ENCODE results near the gene DAB1.

The DAB1 gene

DNA sequence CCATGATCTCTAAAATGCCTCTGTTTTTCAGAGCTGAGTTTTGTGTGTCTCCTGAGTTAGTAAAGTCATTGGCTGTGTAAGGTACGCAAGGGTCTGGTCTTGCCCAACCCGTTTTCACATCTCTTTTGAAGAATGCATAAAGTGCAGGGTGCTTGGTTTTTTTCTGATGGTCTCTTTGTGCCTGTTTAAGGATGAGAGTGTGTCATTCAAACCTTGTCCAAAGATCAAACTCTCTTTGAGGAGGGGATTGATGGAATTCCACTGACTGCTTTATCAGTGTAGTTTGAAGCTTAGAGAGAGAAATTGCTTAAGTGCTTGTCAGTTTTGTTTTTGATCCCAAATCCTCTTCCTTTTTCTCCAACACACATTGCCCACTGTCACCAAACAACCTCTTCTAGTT is 438.0 kb downstream of the DAB1 start:
- Histone ChIP-seq H3K36me3 (no peaks in the 10 kb centered on the region), H3K27ac (no peak overlapping the region), H3K4me3 (no peak overlapping the region), H3K9me3 (no peaks in the 10 kb centered on the region), H3K9ac (no peak overlapping the region), H3K27me3 (no peaks in the 10 kb centered on the region), H3K4me1 (no peaks in the 10 kb centered on the region), H4K20me1 (no peaks in the 10 kb centered on the region), H3K4me2 (no peak overlapping the region)
- no peak for TF ChIP-seq Cebpa-rat (IDR thresholded peaks at IDR 0.05)

DNA sequence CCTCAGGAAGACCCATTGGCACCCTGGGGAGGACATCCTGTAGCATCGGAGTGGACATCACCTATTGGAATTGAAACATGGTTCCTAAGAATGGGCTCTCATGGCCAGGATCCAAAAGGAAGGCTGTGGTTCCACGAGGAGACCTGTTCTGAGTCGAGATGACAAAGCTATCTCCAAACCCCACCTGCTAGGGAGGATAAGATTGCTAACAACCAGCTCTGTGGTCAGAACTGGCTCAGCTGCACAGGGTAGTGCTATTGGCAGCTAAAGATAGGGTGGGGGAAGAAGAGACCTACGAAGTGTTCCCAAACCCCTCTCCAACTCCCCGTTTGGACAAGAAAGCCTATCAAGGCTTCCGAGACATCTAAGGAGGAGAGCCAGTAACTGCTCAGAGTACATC is 440.4 kb downstream of the DAB1 start:
- no peaks in the 10 kb centered on the region for H3K27me3 ChIP-seq
- no peaks in the 10 kb centered on the region for H4K20me1 ChIP-seq
- H3K36me3 ChIP-seq = no peaks in the 10 kb centered on the region
- H3K9me3 ChIP-seq = no peaks in the 10 kb centered on the region
- TF ChIP-seq Cebpa-rat (IDR thresholded peaks at IDR 0.05) = no peak
- no peak overlapping the region for H3K27ac ChIP-seq
- H3K4me3 ChIP-seq = no peak overlapping the region
- H3K4me2 ChIP-seq = no peak overlapping the region
- no peak overlapping the region for H3K9ac ChIP-seq
- H3K4me1 ChIP-seq = no peaks in the 10 kb centered on the region

DNA sequence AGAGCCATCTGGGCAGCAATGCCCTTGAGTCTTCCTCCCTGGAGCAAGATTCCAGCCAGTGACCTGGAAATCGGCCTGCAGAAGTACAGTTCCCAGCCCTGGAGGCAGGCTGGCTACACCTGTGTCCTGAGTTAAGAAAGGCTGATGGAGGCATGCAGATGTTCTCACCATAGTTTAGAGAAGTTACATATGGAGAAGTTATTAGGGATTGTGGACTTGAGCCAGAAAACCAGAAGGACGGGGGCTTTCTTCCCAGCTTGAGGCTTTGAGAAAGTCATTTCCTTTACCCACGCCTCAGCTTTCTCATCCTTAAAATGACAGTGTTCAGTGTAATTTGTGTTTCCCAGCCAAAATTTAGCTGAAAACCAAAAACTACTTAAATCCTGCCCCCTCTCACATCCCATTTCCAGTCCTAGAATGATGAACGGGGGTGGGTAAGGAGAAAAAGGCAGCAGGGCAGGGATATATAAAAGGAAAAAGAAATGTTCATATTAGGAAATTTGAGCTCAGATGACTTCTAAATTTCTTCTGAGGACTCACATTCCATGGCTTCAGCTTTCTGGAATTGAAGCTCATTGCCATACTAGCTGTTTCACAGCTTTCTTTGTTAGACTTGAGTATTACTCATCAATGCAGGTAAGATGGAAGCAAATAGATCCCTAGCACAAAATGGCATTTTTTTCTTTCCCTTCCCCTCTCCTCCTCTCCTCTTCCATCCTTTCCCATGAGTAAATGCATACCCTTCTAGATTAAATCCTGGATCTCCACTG is 443.7 kb downstream of the DAB1 start:
- H4K20me1 ChIP-seq = no peaks in the 10 kb centered on the region
- H3K27ac ChIP-seq = no peak overlapping the region
- no peaks in the 10 kb centered on the region for H3K27me3 ChIP-seq
- no peak overlapping the region for H3K4me3 ChIP-seq
- peaks cover 13% of the 10 kb centered on the region for H3K9me3 ChIP-seq
- H3K4me1 ChIP-seq = no peaks in the 10 kb centered on the region
- no peaks in the 10 kb centered on the region for H3K36me3 ChIP-seq
- no peak for TF ChIP-seq Cebpa-rat (IDR thresholded peaks at IDR 0.05)
- no peak overlapping the region for H3K4me2 ChIP-seq
- no peak overlapping the region for H3K9ac ChIP-seq

DNA sequence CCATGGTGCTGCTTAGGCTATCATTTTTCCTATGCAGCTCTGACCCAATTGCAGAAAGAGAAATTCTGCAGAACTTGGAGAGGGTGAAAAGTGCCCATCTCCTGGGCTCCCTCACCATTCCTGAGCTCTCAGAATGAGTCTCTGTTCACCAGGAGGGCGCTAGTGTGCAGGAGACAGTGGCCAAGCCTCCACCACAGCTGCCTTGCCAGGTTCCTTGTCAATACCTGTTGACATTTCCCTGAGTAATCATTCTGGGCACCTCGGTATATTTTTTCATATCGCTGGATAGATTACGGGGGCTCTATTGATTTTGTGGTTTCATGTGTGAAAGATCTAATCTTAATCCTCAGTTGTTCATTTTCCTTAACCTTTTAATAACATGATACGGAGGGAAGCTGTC is 445.0 kb downstream of the DAB1 start:
- no peak for TF ChIP-seq Cebpa-rat (IDR thresholded peaks at IDR 0.05)
- no peaks in the 10 kb centered on the region for H3K36me3 ChIP-seq
- H3K4me1 ChIP-seq = no peaks in the 10 kb centered on the region
- H3K4me2 ChIP-seq = no peak overlapping the region
- H3K27ac ChIP-seq = no peak overlapping the region
- no peaks in the 10 kb centered on the region for H3K27me3 ChIP-seq
- no peak overlapping the region for H3K4me3 ChIP-seq
- no peaks in the 10 kb centered on the region for H4K20me1 ChIP-seq
- H3K9ac ChIP-seq = no peak overlapping the region
- H3K9me3 ChIP-seq = peaks cover 13% of the 10 kb centered on the region

DNA sequence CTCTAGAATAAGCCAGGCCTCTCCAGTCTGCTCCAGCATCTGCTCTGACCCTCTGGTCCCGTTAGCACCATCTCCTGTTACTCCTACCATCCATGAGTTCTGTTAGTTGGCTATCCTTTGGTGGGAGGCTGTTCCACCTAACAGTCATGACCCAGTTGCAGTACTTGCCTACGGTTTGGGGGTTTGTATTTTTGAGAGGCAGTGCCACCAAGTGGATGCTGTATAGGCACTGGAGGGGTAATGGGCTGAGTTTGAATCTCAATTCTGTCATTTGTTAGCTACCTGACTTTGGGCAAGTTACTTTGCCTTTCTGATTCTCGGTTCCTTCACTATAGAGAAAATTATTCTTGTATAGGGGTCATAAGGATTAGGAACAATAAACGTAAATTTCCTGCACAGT is 445.9 kb downstream of the DAB1 start:
- Histone ChIP-seq H3K9ac (no peak overlapping the region), H3K36me3 (no peaks in the 10 kb centered on the region), H3K9me3 (peaks cover 13% of the 10 kb centered on the region), H3K4me1 (no peaks in the 10 kb centered on the region), H3K4me2 (no peak overlapping the region), H3K4me3 (no peak overlapping the region), H4K20me1 (no peaks in the 10 kb centered on the region), H3K27me3 (no peaks in the 10 kb centered on the region), H3K27ac (no peak overlapping the region)
- no peak for TF ChIP-seq Cebpa-rat (IDR thresholded peaks at IDR 0.05)

DNA sequence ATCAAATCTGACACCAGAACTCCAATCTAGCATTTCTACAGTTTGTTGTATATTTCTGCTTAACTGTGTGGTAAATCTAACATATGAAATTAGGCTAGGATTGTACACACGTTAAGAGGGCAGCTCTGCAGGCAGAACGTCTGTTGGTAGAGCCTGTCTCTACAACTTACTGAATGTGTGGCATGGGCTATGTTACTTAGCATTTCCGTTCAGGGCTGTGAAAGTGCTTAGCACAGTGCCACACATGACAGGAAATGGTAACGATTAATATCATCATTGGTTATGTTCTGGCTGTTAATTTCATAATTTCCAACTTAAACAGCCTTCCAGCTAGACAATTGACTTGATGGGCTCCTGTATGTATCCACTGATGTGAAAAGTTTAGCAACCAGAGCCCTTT is 448.4 kb downstream of the DAB1 start:
- Histone ChIP-seq H4K20me1 (no peaks in the 10 kb centered on the region), H3K4me3 (no peak overlapping the region), H3K27me3 (no peaks in the 10 kb centered on the region), H3K4me2 (no peak overlapping the region), H3K36me3 (no peaks in the 10 kb centered on the region), H3K9me3 (peaks cover 13% of the 10 kb centered on the region), H3K9ac (no peak overlapping the region), H3K4me1 (no peaks in the 10 kb centered on the region), H3K27ac (no peak overlapping the region)
- no peak for TF ChIP-seq Cebpa-rat (IDR thresholded peaks at IDR 0.05)

DNA sequence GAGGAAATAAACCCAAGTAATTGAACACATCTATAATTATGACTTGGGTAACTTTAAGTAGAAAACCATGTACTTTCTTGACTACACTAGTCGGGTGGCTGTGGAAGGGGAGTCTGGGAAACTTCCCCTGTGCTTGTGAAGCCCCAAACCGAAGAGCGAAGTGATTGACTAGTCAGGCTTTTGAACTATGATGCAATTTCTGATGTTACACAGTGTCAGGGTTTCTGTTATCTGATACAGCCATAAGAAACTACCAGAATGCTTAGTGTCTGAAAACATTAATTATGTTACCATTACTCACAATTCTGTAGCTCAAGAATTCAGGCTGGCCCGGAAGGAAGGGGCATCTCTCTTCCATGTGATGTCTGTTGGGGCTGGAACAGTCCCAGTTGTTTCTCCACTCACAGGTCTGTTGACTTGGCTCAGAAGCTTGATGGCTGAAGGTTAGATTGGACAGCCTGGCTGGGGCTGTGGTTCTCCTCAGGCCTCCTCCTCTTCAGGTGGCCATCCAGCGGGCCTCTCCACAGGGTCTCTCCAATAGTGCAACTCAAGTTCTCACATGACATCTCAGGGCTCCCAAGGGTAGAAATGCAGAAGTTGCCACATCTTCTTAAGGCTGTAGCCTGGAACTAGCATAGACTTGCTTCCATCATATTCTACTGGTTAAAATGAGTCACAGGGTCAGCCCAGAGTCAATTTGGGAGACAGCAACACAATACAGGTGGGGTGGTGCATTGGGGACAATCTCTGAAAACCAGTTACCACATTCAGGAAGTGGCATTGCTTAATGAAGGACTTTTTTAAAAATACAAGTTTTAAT is 449.7 kb downstream of the DAB1 start:
- H3K4me3 ChIP-seq = no peak overlapping the region
- peaks cover 15% of the 10 kb centered on the region for H3K9me3 ChIP-seq
- H4K20me1 ChIP-seq = no peaks in the 10 kb centered on the region
- H3K4me2 ChIP-seq = no peak overlapping the region
- H3K27ac ChIP-seq = no peak overlapping the region
- H3K36me3 ChIP-seq = no peaks in the 10 kb centered on the region
- no peak overlapping the region for H3K9ac ChIP-seq
- TF ChIP-seq Cebpa-rat (IDR thresholded peaks at IDR 0.05) = no peak
- H3K27me3 ChIP-seq = no peaks in the 10 kb centered on the region
- no peaks in the 10 kb centered on the region for H3K4me1 ChIP-seq

DNA sequence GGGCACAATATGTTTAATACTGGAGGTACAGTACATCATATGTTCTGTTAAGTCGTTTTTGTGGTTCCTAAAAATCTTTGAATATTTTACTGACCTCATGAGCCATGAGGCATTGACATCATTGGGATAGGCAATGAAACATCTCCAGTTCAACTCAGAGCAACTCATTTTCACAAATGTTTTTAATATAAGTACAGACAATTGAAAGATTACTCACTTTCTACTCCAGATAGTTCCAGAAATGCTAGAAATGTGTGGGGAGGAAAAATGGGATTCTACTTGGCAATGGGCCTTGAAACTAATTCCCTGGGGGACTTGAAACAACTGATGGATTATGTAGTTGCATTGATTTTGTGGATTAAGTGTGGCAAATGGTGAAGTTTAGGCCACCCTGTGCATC is 450.9 kb downstream of the DAB1 start:
- no peaks in the 10 kb centered on the region for H3K36me3 ChIP-seq
- no peak overlapping the region for H3K4me2 ChIP-seq
- H3K4me1 ChIP-seq = no peaks in the 10 kb centered on the region
- no peak for TF ChIP-seq Cebpa-rat (IDR thresholded peaks at IDR 0.05)
- no peak overlapping the region for H3K27ac ChIP-seq
- no peaks in the 10 kb centered on the region for H3K27me3 ChIP-seq
- peaks cover 17% of the 10 kb centered on the region for H3K9me3 ChIP-seq
- H3K4me3 ChIP-seq = no peak overlapping the region
- H4K20me1 ChIP-seq = no peaks in the 10 kb centered on the region
- no peak overlapping the region for H3K9ac ChIP-seq

DNA sequence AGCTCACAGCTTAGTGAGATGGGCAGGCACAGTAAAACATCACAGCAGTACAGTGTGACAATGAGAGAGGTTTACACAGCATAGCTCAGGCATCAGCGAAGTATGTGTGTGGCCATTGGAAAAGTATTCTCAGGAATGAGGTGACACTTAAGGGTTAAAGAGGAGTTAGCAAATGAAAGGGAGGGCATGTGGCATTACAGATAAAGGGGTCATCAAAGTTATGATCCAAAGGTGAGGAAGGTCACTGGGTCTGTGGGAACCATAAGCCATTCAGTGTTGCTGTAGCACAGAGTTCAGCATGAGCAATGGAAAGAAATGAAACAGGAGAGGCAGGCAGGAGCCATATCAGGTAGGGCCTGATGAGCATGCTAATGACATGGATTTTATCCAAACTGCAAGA is 453.6 kb downstream of the DAB1 start:
- Histone ChIP-seq H3K27me3 (no peaks in the 10 kb centered on the region), H3K9ac (no peak overlapping the region), H4K20me1 (no peaks in the 10 kb centered on the region), H3K4me2 (no peak overlapping the region), H3K27ac (no peak overlapping the region), H3K36me3 (no peaks in the 10 kb centered on the region), H3K4me1 (no peaks in the 10 kb centered on the region), H3K9me3 (peaks cover 4% of the 10 kb centered on the region; the same call in 1 of the 2 replicates), H3K4me3 (no peak overlapping the region)
- TF ChIP-seq Cebpa-rat (IDR thresholded peaks at IDR 0.05) = no peak

DNA sequence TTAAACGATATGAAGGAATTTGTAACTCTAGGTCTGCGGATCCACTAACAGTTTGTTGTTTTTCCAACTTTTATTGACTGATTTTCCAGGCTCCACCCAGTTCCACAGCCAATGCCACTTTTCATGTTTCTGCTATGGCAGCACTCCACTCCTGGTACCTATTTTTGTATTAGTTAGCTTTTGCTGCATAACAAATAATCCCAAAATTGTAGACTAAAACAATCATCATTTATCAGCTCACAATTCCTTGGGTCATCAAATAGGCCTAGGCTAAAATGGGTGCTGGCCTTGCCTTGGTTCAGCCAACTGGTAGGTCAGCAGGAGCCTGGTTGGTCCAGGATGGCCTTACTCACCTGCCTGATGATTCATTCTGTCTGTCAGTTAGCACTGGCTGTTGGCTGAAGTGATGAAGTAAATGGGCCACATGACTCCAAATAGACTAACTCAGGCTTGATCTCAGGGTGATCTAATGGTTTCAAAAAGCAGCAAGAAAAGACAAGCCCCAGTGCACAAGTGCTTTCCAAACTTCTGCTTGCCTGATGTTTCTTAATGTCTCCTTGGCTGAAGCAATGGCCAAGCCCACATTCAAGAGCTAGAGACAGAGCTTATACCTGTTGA is 454.9 kb downstream of the DAB1 start:
- Histone ChIP-seq H3K4me1 (no peaks in the 10 kb centered on the region), H3K4me3 (no peak overlapping the region), H4K20me1 (no peaks in the 10 kb centered on the region), H3K9me3 (0 out of 2 replicates have a peak, but pooled peaks cover 4% of the 10 kb centered on the region), H3K27ac (no peak overlapping the region), H3K27me3 (no peaks in the 10 kb centered on the region), H3K9ac (no peak overlapping the region), H3K36me3 (no peaks in the 10 kb centered on the region), H3K4me2 (no peak overlapping the region)
- TF ChIP-seq Cebpa-rat (IDR thresholded peaks at IDR 0.05) = no peak
